Stimulated activated CD4-positive, alpha-beta T cell treated with anti-CD3 and anti-CD28 coated beads, Interleukin-2, amount 100 ng/mL, for 4 hours (primary cell): ENCODE measurements around the gene DNAJB5.
A peak's percentile ranks its signal among the peaks of the same experiment; 100 is the strongest.
"Not testable (repeated sequence)": the region's sequence is repeated elsewhere in the genome, so short reads cannot be mapped to it uniquely, and the experiment has no call there.

ENCODE experiments used
- DNase-seq: peaks from one replicate; pipeline ENCODE4 v3.0.0-alpha.2; 2020; ENCODE audit warnings: low read depth

The DNAJB5 gene

DNA sequence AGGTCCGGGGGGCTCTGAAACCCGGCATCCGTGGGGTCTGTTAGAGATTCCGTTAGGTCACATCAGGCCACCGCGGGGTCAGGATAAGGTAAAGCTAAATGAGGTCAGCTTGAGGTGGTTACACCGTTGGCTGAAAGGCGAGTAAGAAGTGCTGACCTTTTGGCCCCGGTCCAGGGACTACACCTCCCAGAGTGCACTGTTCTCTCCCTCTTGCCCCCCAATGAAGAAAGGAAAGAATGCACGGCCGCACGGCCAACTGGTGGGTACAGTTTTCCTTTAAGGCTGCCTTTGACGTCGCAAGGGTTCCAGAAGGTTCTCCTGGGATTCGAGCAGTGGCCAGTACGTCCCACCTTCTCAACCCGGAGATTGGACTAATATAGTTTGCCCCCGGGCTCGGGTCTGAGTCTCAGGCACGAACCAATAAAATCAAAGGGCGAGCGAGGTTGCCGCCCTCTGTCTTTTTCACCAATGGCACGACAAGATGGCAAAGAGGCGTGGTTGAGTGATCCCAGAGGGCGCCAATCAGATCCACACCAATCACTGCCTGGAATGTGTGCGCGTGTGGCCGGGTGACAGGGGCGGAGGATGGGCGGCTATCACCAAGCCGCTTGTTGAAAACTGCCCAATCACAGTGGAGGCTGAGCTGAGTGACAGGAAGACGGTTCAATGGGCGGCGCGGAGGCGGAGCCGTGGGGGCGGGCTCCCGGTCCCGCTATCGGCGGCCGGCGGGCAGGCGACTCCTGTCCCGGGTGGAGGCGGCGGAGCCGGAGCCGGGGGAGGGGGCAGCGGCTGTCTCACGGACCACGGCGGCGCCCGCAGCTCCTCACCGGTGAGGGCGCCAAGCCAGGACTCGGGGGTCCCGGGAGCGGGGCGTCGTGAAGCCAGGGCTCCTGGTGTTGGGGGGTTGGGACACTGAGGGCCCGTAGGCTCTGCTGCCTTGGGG, at the start of gene DNAJB5:
Gene DNAJB5 (plus strand): TSS at position 743 of the 943 bp plus-strand sequence. CDS start 886 bp downstream, outside the sequence.
- peak; percentile 95 for DNase-seq

DNA sequence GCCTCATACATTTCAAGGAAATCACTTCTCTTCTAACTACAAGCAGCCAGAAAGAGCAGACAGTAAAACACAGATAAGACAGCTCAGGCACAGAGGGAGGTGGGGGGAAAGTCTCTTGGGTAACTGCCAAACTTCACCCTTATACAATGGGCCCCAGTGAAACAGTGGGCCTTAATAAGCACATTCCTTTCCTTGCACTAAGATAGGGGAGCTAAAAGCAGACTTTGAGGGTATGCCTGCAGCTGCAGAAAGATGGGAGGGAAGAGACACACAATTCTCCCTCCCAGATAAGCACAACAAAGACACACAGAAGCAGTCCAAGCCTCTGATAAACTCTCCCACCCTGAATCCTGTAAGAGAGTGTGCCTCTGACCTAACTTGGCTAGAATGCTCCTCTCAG, 49.6 kb upstream of the DNAJB5 start:
- DNase-seq = not testable (repeated sequence)

DNA sequence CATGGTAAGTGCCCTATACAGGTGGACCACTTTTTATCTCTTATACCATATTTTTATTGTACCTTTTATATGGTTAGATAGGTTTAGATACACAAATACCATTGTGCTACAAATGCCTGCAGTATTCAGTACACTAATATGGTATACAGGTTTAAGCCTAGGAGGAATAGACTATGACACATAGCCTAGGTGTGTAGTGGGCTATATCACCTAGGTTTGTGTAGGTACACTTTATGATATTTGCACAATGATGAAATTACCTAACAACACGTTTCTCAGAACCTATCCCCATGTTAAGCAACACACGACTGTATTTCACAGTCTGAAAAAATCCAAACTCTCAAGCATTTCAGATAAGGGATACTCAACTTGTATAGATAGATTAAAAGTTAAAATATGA, 41.1 kb upstream of the DNAJB5 start:
- DNase-seq = no peak

DNA sequence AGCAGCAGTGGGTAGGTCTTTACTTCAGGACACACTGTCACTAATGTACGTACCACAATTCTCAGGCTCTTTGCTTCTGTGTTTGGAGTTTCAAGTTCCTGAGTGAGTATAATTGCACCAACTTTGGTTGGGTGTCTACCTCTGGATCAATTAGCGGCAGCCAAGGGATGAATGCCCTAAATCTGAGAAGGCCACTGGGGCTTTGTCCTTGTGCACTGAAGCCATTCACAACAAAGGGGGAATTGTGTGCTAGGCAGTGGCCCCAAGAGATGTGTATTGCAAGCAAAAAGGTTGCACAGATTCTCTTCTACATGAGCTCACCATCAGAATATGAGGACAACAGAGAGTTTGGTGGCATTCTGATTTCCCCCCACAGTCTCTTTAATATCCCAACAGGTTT, 35.3 kb upstream of the DNAJB5 start:
- no peak for DNase-seq

DNA sequence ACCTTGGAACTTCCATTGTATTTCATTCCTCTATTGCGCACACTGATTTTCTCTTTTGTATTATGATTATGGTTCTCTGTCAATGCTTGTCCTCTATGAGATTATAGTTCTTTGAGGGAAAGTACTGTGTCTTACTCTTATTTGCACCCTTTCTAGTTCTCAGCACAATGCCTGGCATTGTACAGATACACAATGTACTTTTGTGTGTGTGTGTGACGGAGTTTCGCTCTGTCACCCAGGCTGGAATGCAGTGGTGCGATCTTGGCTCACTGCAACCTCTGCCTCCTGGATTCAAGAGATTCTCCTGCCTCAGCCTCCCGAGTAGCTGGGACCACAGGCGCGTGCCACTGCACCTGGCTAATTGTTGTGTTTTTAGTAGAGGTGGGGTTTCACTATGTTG, 33.5 kb upstream of the DNAJB5 start:
- DNase-seq = not testable (repeated sequence)

DNA sequence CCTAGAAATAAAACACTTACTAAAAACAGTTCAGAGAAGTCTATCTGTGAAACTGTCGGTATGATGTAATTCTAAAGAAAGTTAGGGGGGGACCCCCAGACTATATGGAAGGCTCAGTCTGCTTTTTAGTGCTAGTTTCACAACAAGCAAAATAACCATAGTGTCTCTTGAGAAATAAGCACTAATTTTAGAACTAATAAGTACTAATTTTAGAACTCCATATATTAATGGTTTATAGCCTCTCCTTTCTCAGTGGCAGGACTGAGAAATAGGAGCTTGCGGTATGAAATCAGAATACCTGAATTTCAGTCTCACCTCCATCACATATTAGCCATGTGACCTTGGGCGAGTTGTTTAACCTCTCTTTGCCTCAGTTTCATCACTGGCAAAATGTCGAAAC, 32.9 kb upstream of the DNAJB5 start:
- no peak for DNase-seq

DNA sequence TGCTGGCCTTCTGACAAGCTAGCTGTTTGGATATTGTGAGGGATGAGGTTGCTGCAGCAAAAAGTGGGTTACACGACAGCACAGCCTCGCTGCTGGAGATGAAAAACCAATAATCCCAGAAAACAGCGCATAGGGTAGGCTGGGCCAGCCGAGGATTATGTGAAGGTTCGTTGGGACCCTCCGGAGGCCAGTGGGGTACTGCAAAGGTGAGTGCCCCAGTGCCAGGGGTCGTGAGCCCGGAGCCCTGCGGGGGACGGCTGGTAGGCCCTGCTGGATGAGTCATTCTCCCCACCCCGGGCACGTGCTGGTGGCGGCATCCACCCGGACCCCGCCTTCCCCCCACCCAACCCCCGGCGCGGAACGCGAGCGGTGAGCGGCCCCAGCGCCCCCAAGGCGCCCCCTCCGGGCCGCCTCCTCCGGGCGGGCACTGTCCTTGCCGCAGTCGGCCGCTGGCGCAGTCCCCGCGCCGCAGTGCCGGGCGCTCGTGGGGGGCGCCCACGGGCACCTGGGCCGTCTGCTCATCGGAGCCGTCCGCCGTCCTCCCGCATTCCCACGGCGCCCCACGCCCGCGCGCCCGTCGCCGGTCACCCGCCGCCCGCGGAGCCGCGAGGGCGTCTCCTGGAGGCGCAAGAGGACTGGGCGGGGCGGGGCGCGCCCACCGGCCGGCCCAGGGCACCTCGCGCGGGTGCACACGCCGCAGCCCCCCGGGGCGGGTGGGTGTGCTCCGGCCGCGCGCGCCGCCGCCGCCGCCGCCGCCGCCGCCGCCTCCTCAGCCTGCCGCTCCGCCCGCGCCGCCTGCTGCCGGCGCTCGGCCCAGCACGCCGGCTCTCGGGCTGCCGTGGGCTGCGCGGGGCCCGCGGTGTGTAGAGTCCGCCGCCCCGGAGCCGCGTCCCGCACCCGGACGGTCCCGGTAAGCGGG, 31.8 kb upstream of the DNAJB5 start, which contains the start of gene PHF24:
Gene PHF24 (plus strand): TSS at position 794 of the 919 bp plus-strand sequence. CDS start 13,014 bp downstream, outside the sequence.
- DNase-seq = peak; percentile 40

DNA sequence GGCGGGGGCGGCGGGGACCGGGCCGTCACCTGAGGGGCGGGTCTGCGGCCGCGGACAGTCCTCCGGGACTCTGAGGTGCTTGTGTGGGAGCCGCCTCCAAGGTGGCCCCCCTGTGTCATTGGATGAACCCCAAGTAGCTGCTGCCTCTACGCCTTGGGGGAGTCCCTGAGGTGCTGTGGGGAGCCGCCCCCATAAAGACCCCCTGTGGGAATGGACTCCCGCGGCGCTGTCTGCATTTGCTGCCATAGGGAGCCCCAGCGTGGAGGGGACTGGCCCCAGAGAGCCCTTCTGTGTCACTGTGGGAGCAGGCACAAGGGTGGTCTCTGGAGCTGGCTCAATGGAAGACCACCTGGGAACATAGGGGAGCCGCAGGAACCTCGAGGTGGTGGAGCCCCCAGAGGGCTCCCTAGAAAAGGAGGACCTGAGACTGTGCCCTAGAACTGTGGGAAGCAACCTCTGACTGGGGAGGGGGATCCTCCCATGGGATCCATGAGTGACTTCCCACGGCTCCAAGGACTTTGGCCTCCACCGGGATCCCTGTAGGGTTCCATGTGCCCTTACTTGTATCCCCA, 31.0 kb upstream of the DNAJB5 start:
- no peak for DNase-seq

DNA sequence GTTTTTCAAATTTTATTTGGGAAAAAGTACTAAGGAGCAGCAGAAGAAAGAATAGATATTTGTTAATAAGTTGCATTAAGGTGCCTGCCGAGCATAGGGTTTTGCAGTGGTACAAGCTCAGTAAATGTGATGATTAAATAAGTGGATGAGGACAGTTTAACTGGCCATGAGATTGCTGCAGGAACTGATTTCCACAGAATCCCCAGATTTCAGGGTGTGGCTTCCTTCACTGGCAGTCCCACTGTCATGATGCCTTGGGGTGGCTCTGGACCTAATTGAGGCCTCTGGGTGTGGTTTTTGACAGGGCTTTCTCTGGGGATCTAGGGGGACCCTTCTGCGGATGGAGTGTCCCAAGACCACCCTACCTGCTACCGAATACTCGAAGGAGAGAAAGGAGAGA, 30.1 kb upstream of the DNAJB5 start:
- no peak for DNase-seq

DNA sequence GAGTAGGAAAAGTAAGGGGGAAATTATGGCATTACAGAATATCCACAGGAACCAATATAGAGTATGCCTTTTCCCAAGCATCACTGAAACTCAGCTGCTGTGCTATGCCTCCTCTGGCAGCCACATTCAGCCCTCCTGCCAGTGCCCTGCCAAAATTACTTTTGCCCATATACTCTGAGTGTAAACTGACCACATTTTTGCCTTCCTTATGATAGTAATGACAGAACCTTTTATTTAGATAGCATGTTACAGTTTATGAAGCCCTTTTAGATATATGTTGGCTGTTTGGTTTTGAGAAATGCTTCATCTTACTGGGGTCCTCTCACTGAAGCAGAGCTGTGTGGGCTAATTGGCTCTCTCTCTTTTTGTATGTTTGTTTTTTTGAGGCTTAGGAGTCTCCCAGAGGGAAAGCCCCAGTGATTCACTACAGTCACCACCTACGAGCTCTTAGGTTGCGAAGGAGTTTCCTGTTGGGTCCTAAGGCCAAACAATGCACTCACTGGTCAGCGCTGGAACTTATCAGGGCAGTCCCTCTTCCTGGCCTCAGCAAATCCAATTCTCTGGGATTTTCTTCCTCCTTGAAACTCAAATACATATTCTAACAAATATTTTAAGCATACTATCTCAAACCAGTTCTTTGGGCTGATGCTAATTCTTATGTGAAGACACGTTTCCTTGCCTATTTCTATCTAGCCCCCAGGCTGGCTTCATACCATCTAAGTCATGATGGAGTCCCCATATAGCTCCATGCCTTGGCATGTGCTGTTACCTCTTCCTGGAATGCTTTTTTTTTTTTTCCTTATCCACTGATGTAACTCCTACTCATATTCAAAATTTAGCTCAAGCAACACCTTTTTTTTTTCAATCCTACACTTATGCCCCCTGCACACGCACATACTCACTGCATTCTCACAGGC, 27.7 kb upstream of the DNAJB5 start:
- no peak for DNase-seq

DNA sequence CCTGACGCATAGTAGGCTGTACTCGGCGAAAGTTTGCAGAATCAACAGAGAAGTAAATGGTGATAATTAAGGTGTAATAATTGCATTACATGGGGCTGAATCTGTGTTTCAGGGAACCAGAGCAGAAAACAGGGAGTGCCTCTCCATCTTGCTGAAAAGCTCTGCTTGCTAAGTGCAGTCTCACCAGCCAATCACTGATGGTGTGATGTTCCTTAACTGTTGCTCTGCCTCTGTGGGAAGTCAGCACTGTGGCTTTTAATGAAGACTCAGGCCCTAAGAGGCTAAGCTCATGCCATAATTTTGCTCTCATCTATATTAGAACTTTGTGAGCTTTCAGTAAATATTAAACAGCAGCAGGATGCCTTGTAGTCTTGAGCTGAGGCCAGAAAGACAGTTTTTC, 27.0 kb upstream of the DNAJB5 start:
- DNase-seq = no peak

DNA sequence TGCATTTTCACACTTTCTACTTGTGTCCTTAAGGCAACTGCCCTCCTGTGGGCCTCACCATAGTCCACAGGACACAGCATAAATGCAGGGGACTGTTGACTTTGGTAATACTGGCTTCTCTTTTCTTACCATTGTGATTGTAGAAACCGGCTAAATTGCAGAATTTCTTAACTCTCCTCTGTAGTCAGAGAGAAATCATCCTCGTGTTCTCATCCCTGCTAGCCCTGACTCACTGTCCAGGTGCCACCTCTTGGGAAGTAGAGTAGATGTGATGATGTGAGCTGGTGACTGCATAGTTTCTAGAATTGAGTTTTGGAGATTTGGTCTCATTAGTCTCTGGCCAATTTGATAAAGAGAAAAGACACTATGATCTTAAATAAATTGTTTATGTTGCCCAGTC, 26.0 kb upstream of the DNAJB5 start:
- DNase-seq = no peak

DNA sequence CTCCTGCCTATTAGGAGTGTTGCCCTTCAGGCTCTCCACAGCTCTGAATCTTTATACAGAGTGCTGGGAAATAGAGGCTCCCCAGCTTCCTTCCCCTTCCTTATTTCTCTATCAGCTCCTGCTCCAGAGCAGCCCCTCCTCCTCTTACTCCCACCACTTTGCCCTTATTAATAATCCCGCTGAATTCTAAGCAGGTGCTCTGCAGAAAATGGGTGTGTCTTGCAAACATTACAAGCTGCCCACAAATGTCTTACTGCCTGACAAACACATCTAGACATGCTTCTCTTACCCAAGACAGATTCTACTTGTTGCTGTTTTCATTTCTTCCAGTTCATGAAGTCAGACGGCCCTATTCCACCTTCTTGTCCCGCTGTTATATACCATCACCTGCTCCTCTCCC, 25.1 kb upstream of the DNAJB5 start:
- no peak for DNase-seq

DNA sequence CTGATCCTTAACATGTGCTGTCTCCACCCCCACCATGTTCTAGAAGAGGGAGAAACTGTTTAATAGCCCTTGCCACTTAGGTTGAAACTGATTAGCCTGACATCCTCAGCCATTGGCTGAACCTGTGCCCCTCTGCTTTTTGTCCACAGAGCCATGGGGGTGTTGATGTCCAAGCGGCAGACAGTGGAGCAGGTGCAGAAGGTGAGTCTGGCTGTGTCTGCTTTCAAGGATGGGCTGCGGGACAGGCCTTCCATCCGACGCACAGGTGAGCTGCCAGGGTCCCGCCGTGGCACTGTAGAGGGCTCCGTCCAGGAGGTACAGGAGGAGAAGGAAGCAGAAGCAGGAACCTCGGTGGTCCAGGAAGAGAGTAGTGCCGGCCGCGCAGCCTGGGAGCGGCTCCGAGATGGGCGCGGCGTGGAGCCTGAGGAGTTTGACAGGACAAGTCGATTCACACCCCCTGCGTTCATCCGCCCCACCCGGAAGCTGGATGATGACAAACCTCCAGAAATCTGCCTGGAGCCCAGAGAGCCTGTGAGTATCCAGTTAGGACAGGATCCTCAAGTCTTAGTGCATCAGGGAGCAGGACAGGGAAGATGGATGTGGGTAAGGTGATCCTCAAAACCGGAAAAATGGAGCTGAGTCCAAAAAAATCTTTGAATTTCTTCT, 18.3 kb upstream of the DNAJB5 start:
- no peak for DNase-seq

DNA sequence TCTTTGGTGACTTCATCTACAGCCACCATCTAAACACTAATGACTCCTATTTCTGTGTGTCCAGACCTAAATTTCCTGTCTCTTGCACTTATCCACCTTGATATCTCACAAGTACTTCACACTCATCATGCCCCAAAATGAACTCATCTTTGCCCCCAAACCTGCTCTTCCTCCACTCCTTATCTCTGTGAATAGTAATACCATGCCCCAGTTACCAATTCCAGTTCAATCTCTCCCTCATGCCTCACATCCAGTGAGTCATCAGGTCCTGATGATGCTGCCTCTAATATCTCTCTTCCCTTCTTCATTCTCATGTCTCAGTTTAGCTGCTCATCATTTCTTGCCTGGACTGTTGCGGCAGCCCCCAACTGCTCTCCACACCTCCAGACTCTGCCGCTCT, 14.9 kb upstream of the DNAJB5 start:
- no peak for DNase-seq

DNA sequence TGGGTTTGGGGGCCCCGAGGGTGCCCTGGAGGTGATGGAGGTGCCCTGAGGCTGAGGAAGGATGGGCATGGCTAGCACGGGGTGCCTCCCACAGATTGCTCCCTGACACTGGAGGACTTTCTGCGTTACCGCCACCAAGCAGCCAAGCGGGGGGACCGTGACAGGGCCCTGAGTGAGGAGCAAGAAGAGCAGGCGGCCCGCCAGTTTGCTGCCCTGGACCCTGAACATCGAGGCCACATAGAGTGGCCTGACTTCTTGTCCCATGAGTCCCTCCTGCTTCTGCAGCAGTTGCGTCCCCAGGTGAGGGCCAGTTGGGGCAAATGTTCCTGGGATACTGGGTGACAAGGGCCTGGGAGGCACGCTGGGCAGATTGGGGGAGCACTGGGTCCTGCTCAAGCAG, 13.1 kb upstream of the DNAJB5 start:
- no peak for DNase-seq

DNA sequence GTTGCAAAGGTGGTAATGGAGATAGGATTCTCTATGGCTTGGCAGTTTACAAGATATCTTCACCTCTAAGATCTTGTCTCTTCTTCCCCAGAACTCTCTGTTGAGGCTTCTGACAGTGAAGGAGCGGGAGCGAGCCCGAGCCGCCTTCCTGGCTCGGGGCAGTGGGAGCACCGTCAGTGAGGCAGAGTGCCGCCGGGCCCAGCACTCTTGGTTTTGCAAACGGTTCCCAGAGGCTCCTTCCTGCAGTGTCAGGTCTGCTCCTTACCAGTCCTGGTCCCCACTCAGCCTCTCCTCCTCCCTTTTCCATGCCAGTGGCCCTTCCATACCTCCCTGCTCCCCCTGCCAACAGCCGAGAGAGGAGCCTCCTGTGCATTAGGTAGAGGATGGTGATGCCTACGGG, 12.6 kb upstream of the DNAJB5 start:
- DNase-seq = no peak

DNA sequence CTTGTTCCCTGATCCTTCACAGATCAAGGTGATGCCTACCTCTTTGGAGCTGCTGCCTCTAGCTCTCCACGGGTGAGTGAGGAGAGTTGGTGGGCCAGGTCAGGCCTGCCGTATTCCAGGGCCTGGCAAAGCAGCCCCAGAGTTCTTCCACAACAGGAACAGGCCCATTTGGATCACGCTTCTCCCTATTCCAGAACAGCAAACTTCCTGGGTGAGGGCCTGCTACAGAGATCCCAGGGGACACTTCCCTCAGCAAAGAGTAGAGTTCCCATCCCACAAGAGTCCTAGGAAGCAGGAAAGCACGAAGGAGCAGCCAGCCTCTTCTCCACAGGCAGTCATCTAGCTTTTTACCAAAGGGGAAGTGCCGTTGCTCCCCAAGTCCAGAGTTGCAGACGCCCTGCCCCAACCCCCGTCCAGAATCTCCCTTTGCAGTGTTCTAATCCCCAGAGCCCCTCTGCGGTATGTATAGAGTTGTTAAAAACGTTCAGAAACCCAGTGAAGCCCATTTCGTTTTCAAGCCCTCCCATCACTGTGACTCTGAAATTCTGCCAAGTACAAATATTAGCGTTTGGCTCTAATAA, 9.3 kb upstream of the DNAJB5 start:
- DNase-seq = no peak

DNA sequence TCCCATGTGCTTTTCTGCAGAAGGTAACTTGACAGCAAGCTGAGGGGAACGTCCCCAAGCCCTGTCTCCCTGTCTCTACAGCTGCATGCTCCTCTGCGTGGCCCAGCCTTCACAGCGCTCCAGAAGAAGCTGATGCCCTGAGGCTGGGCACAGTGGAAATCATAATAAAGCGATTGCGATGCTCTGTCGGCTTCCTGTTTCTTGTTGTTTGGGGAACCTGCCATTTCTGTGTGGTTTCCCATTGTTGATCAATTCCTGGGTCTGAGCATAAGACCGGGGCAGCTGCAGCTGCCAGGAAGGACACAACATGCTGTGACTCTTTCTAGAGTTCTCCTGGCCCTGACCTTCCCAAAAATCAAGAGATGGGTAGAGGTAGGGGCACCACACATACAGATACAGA, 7.2 kb upstream of the DNAJB5 start:
- no peak for DNase-seq

DNA sequence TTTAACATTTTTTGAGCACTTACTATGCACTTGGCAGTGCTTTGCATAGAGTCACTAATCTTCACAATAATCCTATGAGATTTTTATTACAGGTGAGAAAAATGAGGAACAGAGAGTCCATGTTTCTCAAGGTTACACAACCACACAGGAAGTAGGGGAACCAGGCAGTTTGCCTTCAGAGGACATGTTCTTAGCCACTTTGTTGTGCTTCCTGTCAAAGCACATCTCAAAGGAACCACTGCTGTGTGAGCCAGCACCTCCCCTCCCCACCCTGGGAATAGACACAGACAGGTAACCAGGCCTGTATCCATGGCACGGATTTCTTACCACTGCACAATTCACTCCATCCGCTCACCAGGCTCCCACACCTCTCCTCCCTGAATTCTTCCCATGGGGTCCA, 6.3 kb upstream of the DNAJB5 start:
- DNase-seq = no peak
